Measurements from ENCODE around the gene KLC3. TPM values are rescaled to one million over a fixed set of nuclear protein-coding genes. Genes with fewer than 3 reads are reported as not detected.
"Not testable (repeated sequence)": the region's sequence is repeated elsewhere in the genome, so short reads cannot be mapped to it uniquely, and the experiment has no call there.

Gene KLC3
- total and polyA plus RNA-seq, 2 donors (not counting 1 experiment from before 2014, with no cell fraction given) = 0.09 to 0.17 TPM

- Histone ChIP-seq H3K9me3 (ENCODE audit: control insufficient read depth, insufficient read depth, low read depth, low read length) (no peaks in the 10 kb centered on the region), H3K4me1 (ENCODE audit: control insufficient read depth, extremely low read depth, insufficient read depth, low read length) (no peaks in the 10 kb centered on the region), H3K36me3 (ENCODE audit: control insufficient read depth, insufficient read depth, low read length) (no peaks in the 10 kb centered on the region), H3K27me3 (ENCODE audit: control insufficient read depth, insufficient read depth, low read length) (no peaks in the 10 kb centered on the region), H4K20me1 (ENCODE audit: control insufficient read depth, extremely low read depth, insufficient read depth, low read length) (no peaks in the 10 kb centered on the region), H3K79me2 (ENCODE audit: control insufficient read depth, insufficient read depth, low read length) (no peaks in the 10 kb centered on the region), H3K4me3 (replicated peaks in 1 of 4; ENCODE audit: control extremely low read depth in 1 of 4, insufficient read depth in 1 of 4, low read depth in 3 of 4, low read length in 4 of 4) (no peak overlapping the region), H3K4me2 (ENCODE audit: extremely low read depth, insufficient read depth, low read length) (no peak overlapping the region), H3K27ac (ENCODE audit: insufficient read depth, low read length) (no peak overlapping the region), H2AFZ (ENCODE audit: low read length) (no peak overlapping the region), H3K9ac (ENCODE audit: insufficient read depth, low read length) (no peak overlapping the region)
- no peak for TF ChIP-seq CTCF (conservative IDR thresholded peaks at IDR 0.05 in 1 of 2, IDR thresholded peaks at IDR 0.05 in 1 of 2; ENCODE audit: low read depth in 1 of 2, low read length in 2 of 2)
- no peak for TF ChIP-seq EZH2 (IDR thresholded peaks at IDR 0.05; ENCODE audit: low read length, missing control alignments)
- DNase-seq (ENCODE audit: low read depth in 2 of 2) = no peak
Observed at GRCh38 chr19:45306518-45307027, 34.0 kb upstream of the KLC3 start.

DNA sequence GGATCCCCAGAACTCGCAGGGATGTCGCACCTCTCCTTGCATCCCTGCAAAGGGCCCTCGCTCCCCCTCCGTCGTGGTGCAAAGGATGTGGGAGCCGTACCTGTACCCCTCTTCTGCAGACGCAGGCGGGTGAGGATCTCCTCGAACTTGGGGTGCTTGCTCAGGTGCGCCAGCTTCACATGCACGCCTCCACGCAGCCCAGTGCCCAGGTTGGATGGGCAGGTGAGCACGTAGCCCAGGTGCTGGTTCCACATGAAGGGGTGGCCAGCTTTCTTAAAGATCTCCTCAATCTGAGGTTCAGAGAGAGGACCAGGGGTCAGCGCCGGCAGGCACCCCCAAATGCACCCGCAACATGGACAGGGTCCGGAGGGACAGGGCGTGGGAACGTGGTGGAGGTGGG is 33.2 kb upstream of the KLC3 start:
- Histone ChIP-seq H3K36me3 (ENCODE audit: control insufficient read depth, insufficient read depth, low read length) (no peaks in the 10 kb centered on the region), H2AFZ (ENCODE audit: low read length) (no peak overlapping the region), H3K4me2 (ENCODE audit: extremely low read depth, insufficient read depth, low read length) (no peak overlapping the region), H3K4me3 (replicated peaks in 1 of 4; ENCODE audit: control extremely low read depth in 1 of 4, insufficient read depth in 1 of 4, low read depth in 3 of 4, low read length in 4 of 4) (no peak overlapping the region), H4K20me1 (ENCODE audit: control insufficient read depth, extremely low read depth, insufficient read depth, low read length) (no peaks in the 10 kb centered on the region), H3K9me3 (ENCODE audit: control insufficient read depth, insufficient read depth, low read depth, low read length) (no peaks in the 10 kb centered on the region), H3K79me2 (ENCODE audit: control insufficient read depth, insufficient read depth, low read length) (no peaks in the 10 kb centered on the region), H3K27me3 (ENCODE audit: control insufficient read depth, insufficient read depth, low read length) (no peaks in the 10 kb centered on the region), H3K27ac (ENCODE audit: insufficient read depth, low read length) (no peak overlapping the region), H3K4me1 (ENCODE audit: control insufficient read depth, extremely low read depth, insufficient read depth, low read length) (no peaks in the 10 kb centered on the region), H3K9ac (ENCODE audit: insufficient read depth, low read length) (no peak overlapping the region)
- TF ChIP-seq CTCF (conservative IDR thresholded peaks at IDR 0.05 in 1 of 2, IDR thresholded peaks at IDR 0.05 in 1 of 2; ENCODE audit: low read depth in 1 of 2, low read length in 2 of 2) (no peak), EZH2 (IDR thresholded peaks at IDR 0.05; ENCODE audit: low read length, missing control alignments) (no peak)
- no peak for DNase-seq (ENCODE audit: low read depth in 2 of 2)

GRCh38 chr19:45309322-45309721 is 31.2 kb upstream of the KLC3 start:
- not testable (repeated sequence) for H3K4me3 ChIP-seq (replicated peaks in 1 of 4; ENCODE audit: control extremely low read depth in 1 of 4, insufficient read depth in 1 of 4, low read depth in 3 of 4, low read length in 4 of 4); H4K20me1 ChIP-seq (ENCODE audit: control insufficient read depth, extremely low read depth, insufficient read depth, low read length); H3K79me2 ChIP-seq (ENCODE audit: control insufficient read depth, insufficient read depth, low read length)

More at GRCh38 chr19:45309322-45309721, 31.2 kb upstream of the KLC3 start:
- not testable (repeated sequence) for H3K4me2 ChIP-seq (ENCODE audit: extremely low read depth, insufficient read depth, low read length); DNase-seq (ENCODE audit: low read depth in 2 of 2); H2AFZ ChIP-seq (ENCODE audit: low read length); H3K36me3 ChIP-seq (ENCODE audit: control insufficient read depth, insufficient read depth, low read length); H3K9me3 ChIP-seq (ENCODE audit: control insufficient read depth, insufficient read depth, low read depth, low read length); H3K27me3 ChIP-seq (ENCODE audit: control insufficient read depth, insufficient read depth, low read length); H3K9ac ChIP-seq (ENCODE audit: insufficient read depth, low read length); H3K4me1 ChIP-seq (ENCODE audit: control insufficient read depth, extremely low read depth, insufficient read depth, low read length); H3K27ac ChIP-seq (ENCODE audit: insufficient read depth, low read length)
